ENCODE measurements around the gene NDUFB2. TPM values are rescaled to one million over a fixed set of nuclear protein-coding genes. Genes with fewer than 3 reads are reported as not detected.

NDUFB2 gene
- total and polyA plus RNA-seq, 9 of the 15 experiments (the other 6 are each of a cell fraction or from before 2014, with no cell fraction given), result 220 to 2,075 (median 320) TPM

GRCh38 chr7:140661124-140661523, 35.4 kb upstream of the NDUFB2 start:
- no peak overlapping the region for H3K9ac ChIP-seq (ENCODE audit: insufficient read depth in 1 of 2, low read depth in 2 of 2, low read length in 2 of 2)
- in situ Hi-C loops (cut with MboI) (no loop called here), intact Hi-C loops (cut with micrococcal nuclease) (no loop called here)
- H3K27me3 ChIP-seq (ENCODE audit: control insufficient read depth in 2 of 2, insufficient read depth in 2 of 2, low read length in 2 of 2), result peaks cover 51 to 54% of the 10 kb centered on the region in 2 experiments
- POLR2A ChIA-PET, result interaction anchor here (0.6 to 1.6 kb wide), 3 partner anchors 12 to 20 kb away, joined by 3 to 5 read pairs (median 3); partner anchors contain the start of gene DENND2A
- BruUV-seq (replicated peaks), result no TSS peak
- ATAC-seq (no peak), DNase-seq (ENCODE audit: extremely low read depth in 1 of 4, low spot score in 3 of 4) (no peak), FAIRE-seq (no peak)
- no peak overlapping the region for H3K4me2 ChIP-seq (ENCODE audit: insufficient read depth, low read length)
- H4K20me1 ChIP-seq (replicated peaks; ENCODE audit: control insufficient read depth, insufficient read depth, low read length), result peaks cover 5% of the 10 kb centered on the region; the same call in 1 of the 2 replicates
- 5% methylated on average over 2 of the region's 2 CpGs for WGBS (ENCODE audit: insufficient coverage, low coverage, missing lambda C conversion rate)
- no peak overlapping the region for H3K27ac ChIP-seq (ENCODE audit: extremely low read depth, low read depth, low read length)
- H3K79me2 ChIP-seq (ENCODE audit: control insufficient read depth, insufficient read depth, low read length), result no peaks in the 10 kb centered on the region
- H2AFZ ChIP-seq (ENCODE audit: low read depth, low read length), result no peak overlapping the region
- H3K9me1 ChIP-seq (ENCODE audit: control insufficient read depth, insufficient read depth, low read length), result no peaks in the 10 kb centered on the region
- H3K9me3 ChIP-seq (replicated peaks; ENCODE audit: control insufficient read depth, insufficient read depth, low read depth, low read length), result no peaks in the 10 kb centered on the region
- no peak overlapping the region for H3K4me3 ChIP-seq
- CTCF ChIA-PET (ENCODE audit: low intra/inter-chr PET ratio), result no interaction called here
- H3K4me1 ChIP-seq (replicated peaks in 1 of 2; ENCODE audit: control insufficient read depth in 2 of 2, insufficient read depth in 2 of 2, low read length in 2 of 2), result no peaks in the 10 kb centered on the region; a peak in 1 of 5 replicates
- no peaks in the 10 kb centered on the region for H3K36me3 ChIP-seq (ENCODE audit: control insufficient read depth, insufficient read depth, low read length)
- TF ChIP-seq, protein P1, sequence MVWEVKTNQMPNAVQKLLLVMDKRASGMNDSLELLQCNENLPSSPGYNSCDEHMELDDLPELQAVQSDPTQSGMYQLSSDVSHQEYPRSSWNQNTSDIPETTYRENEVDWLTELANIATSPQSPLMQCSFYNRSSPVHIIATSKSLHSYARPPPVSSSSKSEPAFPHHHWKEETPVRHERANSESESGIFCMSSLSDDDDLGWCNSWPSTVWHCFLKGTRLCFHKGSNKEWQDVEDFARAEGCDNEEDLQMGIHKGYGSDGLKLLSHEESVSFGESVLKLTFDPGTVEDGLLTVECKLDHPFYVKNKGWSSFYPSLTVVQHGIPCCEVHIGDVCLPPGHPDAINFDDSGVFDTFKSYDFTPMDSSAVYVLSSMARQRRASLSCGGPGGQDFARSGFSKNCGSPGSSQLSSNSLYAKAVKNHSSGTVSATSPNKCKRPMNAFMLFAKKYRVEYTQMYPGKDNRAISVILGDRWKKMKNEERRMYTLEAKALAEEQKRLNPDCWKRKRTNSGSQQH (CRISPR knock-in tag; IDR thresholded peaks at IDR 0.05), result no peak
- TF ChIP-seq ZNF551 (CRISPR knock-in tag; IDR thresholded peaks at IDR 0.05) (no peak), SMARCA5 (IDR thresholded peaks at IDR 0.05) (no peak), POLR2AphosphoS5 (IDR thresholded peaks at IDR 0.05; ENCODE audit: control insufficient read depth, insufficient read depth, low read depth, low read length) (no peak), ZBTB1 (CRISPR knock-in tag; IDR thresholded peaks at IDR 0.05; ENCODE audit: borderline replicate concordance, low read depth) (no peak), SUPT5H (IDR thresholded peaks at IDR 0.05) (no peak), ZNF316 (IDR thresholded peaks at IDR 0.05) (no peak), POLR2H (tag; IDR thresholded peaks at IDR 0.05; ENCODE audit: low read depth) (no peak), MXD1 (CRISPR knock-in tag; IDR thresholded peaks at IDR 0.05; ENCODE audit: borderline replicate concordance, poor library complexity, severe bottlenecking) (no peak), GABPB1 (CRISPR knock-in tag; IDR thresholded peaks at IDR 0.05) (no peak), RAD21 (CRISPR knock-in tag; conservative IDR thresholded peaks at IDR 0.05 in 1 of 2, IDR thresholded peaks at IDR 0.05 in 1 of 2) (peak; percentile 28 to 54; a peak in 3 of 4 replicates)
- TF ChIP-seq, protein P2, sequence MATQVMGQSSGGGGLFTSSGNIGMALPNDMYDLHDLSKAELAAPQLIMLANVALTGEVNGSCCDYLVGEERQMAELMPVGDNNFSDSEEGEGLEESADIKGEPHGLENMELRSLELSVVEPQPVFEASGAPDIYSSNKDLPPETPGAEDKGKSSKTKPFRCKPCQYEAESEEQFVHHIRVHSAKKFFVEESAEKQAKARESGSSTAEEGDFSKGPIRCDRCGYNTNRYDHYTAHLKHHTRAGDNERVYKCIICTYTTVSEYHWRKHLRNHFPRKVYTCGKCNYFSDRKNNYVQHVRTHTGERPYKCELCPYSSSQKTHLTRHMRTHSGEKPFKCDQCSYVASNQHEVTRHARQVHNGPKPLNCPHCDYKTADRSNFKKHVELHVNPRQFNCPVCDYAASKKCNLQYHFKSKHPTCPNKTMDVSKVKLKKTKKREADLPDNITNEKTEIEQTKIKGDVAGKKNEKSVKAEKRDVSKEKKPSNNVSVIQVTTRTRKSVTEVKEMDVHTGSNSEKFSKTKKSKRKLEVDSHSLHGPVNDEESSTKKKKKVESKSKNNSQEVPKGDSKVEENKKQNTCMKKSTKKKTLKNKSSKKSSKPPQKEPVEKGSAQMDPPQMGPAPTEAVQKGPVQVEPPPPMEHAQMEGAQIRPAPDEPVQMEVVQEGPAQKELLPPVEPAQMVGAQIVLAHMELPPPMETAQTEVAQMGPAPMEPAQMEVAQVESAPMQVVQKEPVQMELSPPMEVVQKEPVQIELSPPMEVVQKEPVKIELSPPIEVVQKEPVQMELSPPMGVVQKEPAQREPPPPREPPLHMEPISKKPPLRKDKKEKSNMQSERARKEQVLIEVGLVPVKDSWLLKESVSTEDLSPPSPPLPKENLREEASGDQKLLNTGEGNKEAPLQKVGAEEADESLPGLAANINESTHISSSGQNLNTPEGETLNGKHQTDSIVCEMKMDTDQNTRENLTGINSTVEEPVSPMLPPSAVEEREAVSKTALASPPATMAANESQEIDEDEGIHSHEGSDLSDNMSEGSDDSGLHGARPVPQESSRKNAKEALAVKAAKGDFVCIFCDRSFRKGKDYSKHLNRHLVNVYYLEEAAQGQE (IDR thresholded peaks at IDR 0.05; ENCODE audit: borderline replicate concordance), result peak; percentile 20; the same call in 1 of the 2 replicates
- TF ChIP-seq, protein P2 (CRISPR knock-in tag; IDR thresholded peaks at IDR 0.05; ENCODE audit: low read depth), result no peak

Data from K562 (cell line).